H9 (cell line): ENCODE data around the gene NKX3-2. TPM values are rescaled to one million over a fixed set of nuclear protein-coding genes. Genes with fewer than 3 reads are reported as not detected.
A peak's percentile ranks its signal among the peaks of the same experiment; 100 is the strongest.

Experiments
- DNase-seq: peaks from one replicate; pipeline ENCODE4 v3.0.0-alpha.2; 2017
- H2AFZ ChIP-seq: one replicate; pipeline ENCODE4 v1.6.1; 2013; ENCODE audit warnings: mild to moderate bottlenecking, low read length, control low read depth, moderate library complexity
- H2AK5ac ChIP-seq: 2 replicates; pipeline ENCODE4 v1.6.1; 2013; ENCODE audit warnings: low read length, control low read depth, mixed read lengths; ENCODE audit not compliant: insufficient read length
- H2BK120ac ChIP-seq: one replicate; pipeline ENCODE4 v1.6.1; 2013; ENCODE audit warnings: low read depth, mild to moderate bottlenecking, low read length, control low read depth, inconsistent platforms; ENCODE audit not compliant: poor library complexity, severe bottlenecking
- H2BK12ac ChIP-seq: 2 replicates; pipeline ENCODE4 v1.6.1; 2013; ENCODE audit warnings: low read length, control low read depth, mixed read lengths, low read depth; ENCODE audit not compliant: insufficient read length
- H2BK15ac ChIP-seq: 2 replicates; pipeline ENCODE4 v1.6.1; 2013; ENCODE audit warnings: low read depth, low read length, control low read depth
- H2BK20ac ChIP-seq: one replicate; pipeline ENCODE4 v1.6.1; 2013; ENCODE audit warnings: low read depth, mild to moderate bottlenecking, low read length, control low read depth, inconsistent platforms; ENCODE audit not compliant: poor library complexity, severe bottlenecking
- H2BK5ac ChIP-seq: 2 replicates; pipeline ENCODE4 v1.6.1; 2013; ENCODE audit warnings: low read length, control low read depth, mixed read lengths; ENCODE audit not compliant: insufficient read length
- H3K14ac ChIP-seq: 2 replicates; pipeline ENCODE4 v1.6.1; 2013; ENCODE audit warnings: low read length, control low read depth; ENCODE audit not compliant: insufficient read depth
- H3K18ac ChIP-seq: 2 replicates; pipeline ENCODE4 v1.6.1; 2013; ENCODE audit warnings: low read depth, mild to moderate bottlenecking, mixed read lengths, low read length, control low read depth; ENCODE audit not compliant: insufficient read length
- H3K23ac ChIP-seq: 2 replicates; pipeline ENCODE4 v1.6.1; 2013; ENCODE audit warnings: low read length, control low read depth, mixed read lengths, low read depth; ENCODE audit not compliant: insufficient read length
- H3K23me2 ChIP-seq: 2 replicates; pipeline ENCODE4 v1.6.1; 2013; ENCODE audit warnings: low read depth, mild to moderate bottlenecking, mixed read lengths, low read length, control low read depth; ENCODE audit not compliant: insufficient read length, poor library complexity, severe bottlenecking
- H3K27ac ChIP-seq: 2 replicates; pipeline ENCODE4 v1.5.1; 2013; ENCODE audit warnings: low read length, control low read depth, mixed read lengths, low read depth; ENCODE audit not compliant: insufficient read length
- H3K27me3 ChIP-seq: 2 replicates; pipeline ENCODE4 v1.6.1; 2013; ENCODE audit warnings: low read length, control low read depth, inconsistent platforms; ENCODE audit not compliant: insufficient read depth
- H3K4ac ChIP-seq: 2 replicates; pipeline ENCODE4 v1.6.1; 2013; ENCODE audit warnings: low read depth, mild to moderate bottlenecking, control low read depth, inconsistent platforms, low read length, moderate library complexity
- H3K4me1 ChIP-seq: 2 replicates; pipeline ENCODE4 v1.6.1; 2013; ENCODE audit warnings: low read length, control low read depth, inconsistent platforms; ENCODE audit not compliant: insufficient read depth
- H3K4me2 ChIP-seq: 2 replicates; pipeline ENCODE4 v1.6.1; 2013; ENCODE audit warnings: low read length, control low read depth, mixed read lengths; ENCODE audit not compliant: insufficient read length, insufficient read depth
- H3K56ac ChIP-seq: 2 replicates; pipeline ENCODE4 v1.6.1; 2013; ENCODE audit warnings: low read depth, mild to moderate bottlenecking, mixed read lengths, low read length, control low read depth; ENCODE audit not compliant: insufficient read length
- H3K79me1 ChIP-seq: 2 replicates; pipeline ENCODE4 v1.6.1; 2013; ENCODE audit warnings: low read depth, mild to moderate bottlenecking, moderate library complexity, low read length, control low read depth, inconsistent platforms; ENCODE audit not compliant: insufficient read depth, poor library complexity, severe bottlenecking
- H3K79me2 ChIP-seq: 2 replicates; pipeline ENCODE4 v1.6.1; 2013; ENCODE audit warnings: low read length, control low read depth, inconsistent platforms; ENCODE audit not compliant: insufficient read depth
- H3K9ac ChIP-seq: 2 replicates; pipeline ENCODE4 v1.6.1; 2013; ENCODE audit warnings: low read length, control low read depth, mixed read lengths; ENCODE audit not compliant: insufficient read length; ENCODE audit errors: extremely low read depth
- H3K9me3 ChIP-seq: one replicate; pipeline ENCODE4 v1.6.1; 2013; ENCODE audit warnings: low read depth, low read length, inconsistent platforms; ENCODE audit not compliant: control insufficient read depth
- H3T11ph ChIP-seq: one replicate; pipeline ENCODE4 v1.6.1; 2013; ENCODE audit warnings: mild to moderate bottlenecking, low read length, control low read depth, inconsistent platforms
- H4K20me1 ChIP-seq: one replicate; pipeline ENCODE4 v1.6.1; 2013; ENCODE audit not compliant: control insufficient read depth, insufficient read length, insufficient read depth
- H4K5ac ChIP-seq: 2 replicates; pipeline ENCODE4 v1.6.1; 2013; ENCODE audit warnings: low read depth, mild to moderate bottlenecking, mixed read lengths, low read length, control low read depth; ENCODE audit not compliant: insufficient read length
- H4K8ac ChIP-seq: replicated peaks from 2 replicates; pipeline ENCODE4 v1.6.1; 2013; ENCODE audit warnings: low read length, control low read depth, mixed read lengths, low read depth; ENCODE audit not compliant: insufficient read length
- H4K91ac ChIP-seq: 2 replicates; pipeline ENCODE4 v1.6.1; 2013; ENCODE audit warnings: low read depth, mild to moderate bottlenecking, moderate library complexity, mixed read lengths, low read length, control low read depth; ENCODE audit not compliant: insufficient read length
- H3K27ac Mint-ChIP-seq, 3 experiments: 2 replicates in 2 of 3; 3 replicates in 1 of 3; pipeline ENCODE4 v1.8.0; 2020 to 2021; ENCODE audit warnings: mixed read lengths in 3 of 3, mild to moderate bottlenecking in 1 of 3, moderate library complexity in 1 of 3
- H3K27me3 Mint-ChIP-seq: 2 replicates; pipeline ENCODE4 v1.8.0; 2021; ENCODE audit warnings: low read depth, mild to moderate bottlenecking, moderate library complexity, mixed read lengths
- H3K36me3 Mint-ChIP-seq, 3 experiments: 2 replicates in 2 of 3; 3 replicates in 1 of 3; pipeline ENCODE4 v1.8.0; 2020 to 2021; ENCODE audit warnings: low read depth in 3 of 3, mixed read lengths in 3 of 3; ENCODE audit not compliant: insufficient read depth in 1 of 3
- H3K4me1 Mint-ChIP-seq, 2 experiments: 2 replicates each; pipeline ENCODE4 v1.8.0; 2020; ENCODE audit warnings: mixed read lengths in 2 of 2
- H3K4me3 Mint-ChIP-seq, 2 experiments: 2 replicates in 1 of 2; 3 replicates in 1 of 2; pipeline ENCODE4 v1.8.0; 2020 to 2021; ENCODE audit warnings: mild to moderate bottlenecking in 2 of 2, mixed read lengths in 2 of 2, moderate library complexity in 1 of 2
- H3K9me3 Mint-ChIP-seq, 2 experiments: 2 replicates in 1 of 2; 3 replicates in 1 of 2; pipeline ENCODE4 v1.8.0; 2020; ENCODE audit warnings: mild to moderate bottlenecking in 2 of 2, mixed read lengths in 2 of 2, moderate library complexity in 1 of 2
- WGBS: extraction: QIAGEN DNeasy Blood & Tissue Kit; methylation state at CpG from one replicate; pipeline ENCODE4 v1.1.7; 2013; ENCODE audit warnings: missing lambda C conversion rate, low lambda C conversion rate, mixed read lengths; ENCODE audit not compliant: insufficient read length; ENCODE audit errors: extremely low coverage; 5-methylcytosine and 5-hydroxymethylcytosine counted together
- total RNA-seq: library from RNA; stranded (reverse); gene quantifications from 2 replicates; pipeline ENCODE4 v1.2.1, GENCODE V29; 2021
- TF ChIP-seq, protein P1 (sequence below): fragments of 200-600 bp; sonication (generic); conservative IDR thresholded peaks from 3 replicates; pipeline ENCODE4 v1.8.0; 2021; ENCODE audit warnings: antibody characterized with exemption, mild to moderate bottlenecking

The NKX3-2 gene
- total RNA-seq, 1 experiment from 2014 or later: 1.9 TPM

DNA sequence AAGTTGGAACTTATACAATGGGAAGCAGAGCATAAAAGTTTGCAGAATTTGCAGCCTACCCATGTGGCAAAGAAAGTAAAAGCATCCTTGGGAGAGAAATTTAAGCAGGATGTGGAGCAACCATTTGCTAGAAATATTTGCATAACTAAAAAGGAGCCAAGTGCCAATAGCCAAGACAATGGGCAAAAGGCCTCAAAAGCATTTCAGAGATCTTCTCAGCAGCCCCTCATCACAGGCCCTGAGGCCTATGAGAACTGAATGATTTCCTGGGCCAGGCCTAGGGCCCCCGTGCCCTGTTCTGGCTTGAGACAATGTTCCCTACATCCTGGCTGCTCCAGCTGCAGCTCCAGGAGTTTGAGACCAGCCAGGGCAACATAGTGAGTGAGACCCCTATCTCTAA, 34.9 kb downstream of the NKX3-2 start:
- no peak overlapping the region for H2BK120ac ChIP-seq
- H3K9me3 ChIP-seq: no peaks in the 10 kb centered on the region
- no peaks in the 10 kb centered on the region for H3K27me3 Mint-ChIP-seq
- H4K8ac ChIP-seq: no peak overlapping the region
- H3K27ac ChIP-seq: no peak overlapping the region
- H3K14ac ChIP-seq: no peak overlapping the region
- no peak overlapping the region for H4K91ac ChIP-seq
- no CpG with 5 or more reads among the region's 1 CpG for WGBS
- no peak overlapping the region for H4K5ac ChIP-seq
- H3K56ac ChIP-seq: no peak overlapping the region
- H3K27me3 ChIP-seq: no peaks in the 10 kb centered on the region
- H3K23ac ChIP-seq: no peak overlapping the region
- H2BK20ac ChIP-seq: no peak overlapping the region
- peaks cover 5 to 6% of the 10 kb centered on the region in 2 experiments; a peak in 3 of 5 replicates for H3K9me3 Mint-ChIP-seq
- no peak overlapping the region for H3T11ph ChIP-seq
- no peak overlapping the region for H3K9ac ChIP-seq
- H3K4me3 Mint-ChIP-seq: no peak overlapping the region
- no peak overlapping the region for H2BK5ac ChIP-seq
- no peak overlapping the region for H2AK5ac ChIP-seq
- no peaks in the 10 kb centered on the region for H4K20me1 ChIP-seq
- no peaks in the 10 kb centered on the region for H3K79me2 ChIP-seq
- TF ChIP-seq, protein P1, sequence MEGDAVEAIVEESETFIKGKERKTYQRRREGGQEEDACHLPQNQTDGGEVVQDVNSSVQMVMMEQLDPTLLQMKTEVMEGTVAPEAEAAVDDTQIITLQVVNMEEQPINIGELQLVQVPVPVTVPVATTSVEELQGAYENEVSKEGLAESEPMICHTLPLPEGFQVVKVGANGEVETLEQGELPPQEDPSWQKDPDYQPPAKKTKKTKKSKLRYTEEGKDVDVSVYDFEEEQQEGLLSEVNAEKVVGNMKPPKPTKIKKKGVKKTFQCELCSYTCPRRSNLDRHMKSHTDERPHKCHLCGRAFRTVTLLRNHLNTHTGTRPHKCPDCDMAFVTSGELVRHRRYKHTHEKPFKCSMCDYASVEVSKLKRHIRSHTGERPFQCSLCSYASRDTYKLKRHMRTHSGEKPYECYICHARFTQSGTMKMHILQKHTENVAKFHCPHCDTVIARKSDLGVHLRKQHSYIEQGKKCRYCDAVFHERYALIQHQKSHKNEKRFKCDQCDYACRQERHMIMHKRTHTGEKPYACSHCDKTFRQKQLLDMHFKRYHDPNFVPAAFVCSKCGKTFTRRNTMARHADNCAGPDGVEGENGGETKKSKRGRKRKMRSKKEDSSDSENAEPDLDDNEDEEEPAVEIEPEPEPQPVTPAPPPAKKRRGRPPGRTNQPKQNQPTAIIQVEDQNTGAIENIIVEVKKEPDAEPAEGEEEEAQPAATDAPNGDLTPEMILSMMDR: no peak
- H3K4me2 ChIP-seq: no peak overlapping the region
- no peak overlapping the region for H2BK15ac ChIP-seq
- H2AFZ ChIP-seq: no peak overlapping the region
- no peak overlapping the region for H3K4ac ChIP-seq
- H3K36me3 Mint-ChIP-seq: peaks cover 0 to 9% (median 0%) of the 10 kb centered on the region in 3 experiments; a peak in 3 of 7 replicates
- peak overlapping the region in 2 of 3 experiments; percentile 42 to 60; a peak in 3 of 7 replicates for H3K27ac Mint-ChIP-seq
- H3K4me1 Mint-ChIP-seq: peaks cover 43 to 54% of the 10 kb centered on the region in 2 experiments
- no peaks in the 10 kb centered on the region for H3K79me1 ChIP-seq
- no peaks in the 10 kb centered on the region for H3K23me2 ChIP-seq
- H3K18ac ChIP-seq: no peak overlapping the region
- DNase-seq: peak; percentile 39
- H3K4me1 ChIP-seq: peaks cover 5% of the 10 kb centered on the region; the same call in 1 of the 2 replicates
- H2BK12ac ChIP-seq: no peak overlapping the region
